Fibroblast of skin of left biceps (primary cell): Measurements from ENCODE around the gene TRABD2B.
A peak's percentile ranks its signal among the peaks of the same experiment; 100 is the strongest.

Experiments used
- DNase-seq, 2 experiments: peaks; one replicate each; pipeline ENCODE4 v3.0.0-alpha.2; 2013; ENCODE audit warnings: low read depth in 2 of 2

TRABD2B gene

DNA sequence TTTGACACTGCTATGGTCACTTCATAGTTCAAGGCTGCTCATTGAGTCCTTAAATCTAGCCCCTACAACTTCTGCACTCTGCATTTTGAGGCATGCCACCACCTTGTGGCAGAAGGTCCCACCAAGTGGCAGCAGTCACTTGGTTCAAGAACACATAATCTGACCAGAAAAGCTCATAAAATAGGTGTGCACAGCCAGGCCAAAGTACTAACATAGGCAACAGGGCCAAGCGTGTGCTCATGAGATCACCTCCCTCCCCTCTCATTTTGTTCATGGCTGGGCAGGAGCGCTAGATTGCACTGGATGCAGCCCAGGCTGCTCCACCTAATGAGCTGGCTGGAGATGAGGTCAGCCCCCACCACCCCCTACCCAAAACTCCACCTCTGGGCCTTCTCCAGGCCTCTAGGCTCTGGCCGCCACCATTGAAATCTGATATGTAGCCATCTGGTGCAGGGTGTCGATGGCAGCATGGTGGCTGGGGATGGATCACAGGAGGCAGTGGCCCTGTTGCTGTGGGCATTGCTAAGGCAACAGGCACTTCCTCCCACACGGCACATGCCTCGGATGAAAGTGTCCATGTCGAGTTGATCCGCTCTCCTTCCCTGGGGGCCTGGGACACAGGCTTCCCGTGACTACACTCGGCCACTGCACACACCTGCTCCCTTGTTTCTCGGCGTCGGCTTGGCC is 193.2 kb downstream of the TRABD2B start:
- DNase-seq, result no peak

GRCh38 chr1:47797575-47797974 is 199.6 kb downstream of the TRABD2B start:
- DNase-seq, result no peak

GRCh38 chr1:47796626-47797025 is 200.6 kb downstream of the TRABD2B start:
- DNase-seq, result no peak

DNA sequence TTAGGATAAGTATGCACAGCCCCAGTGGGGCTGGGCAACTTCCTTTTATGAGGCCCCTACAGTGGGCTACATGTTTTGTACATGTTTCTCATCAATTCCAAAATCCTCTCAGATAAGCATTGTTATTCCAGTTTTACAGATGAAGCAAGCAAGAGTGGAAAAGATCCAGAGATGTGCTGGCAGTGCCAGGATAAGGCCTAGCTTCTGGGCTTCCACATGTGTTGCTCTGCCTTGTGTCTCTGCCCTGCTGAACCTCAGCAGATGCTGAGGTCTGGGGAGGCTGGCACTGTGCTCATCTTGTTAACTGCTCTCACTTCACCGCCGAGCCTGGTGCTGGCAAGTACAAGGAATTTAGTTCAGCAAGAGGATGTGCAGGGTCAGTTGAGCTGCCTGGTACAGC is 202.1 kb downstream of the TRABD2B start:
- no peak for DNase-seq

DNA sequence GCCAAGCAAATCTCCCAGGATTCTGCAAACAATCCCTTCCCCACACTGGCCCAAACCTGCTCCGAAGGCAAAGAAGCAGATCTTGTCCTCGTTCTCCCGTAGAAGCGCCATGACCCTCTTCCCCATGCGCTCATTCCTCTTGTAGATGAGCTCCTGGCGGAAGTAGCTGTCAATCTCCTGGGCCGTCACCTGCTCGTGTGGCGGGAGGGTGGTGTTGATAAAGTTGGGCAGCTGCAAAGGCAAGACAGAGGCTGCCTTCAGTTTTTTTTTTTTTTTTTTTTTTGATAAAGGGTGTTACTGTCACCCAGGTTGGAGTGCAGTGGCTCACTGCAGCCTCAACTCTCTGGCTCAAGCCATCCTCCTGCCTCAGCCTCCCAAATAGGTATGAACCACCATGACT is 202.7 kb downstream of the TRABD2B start:
- DNase-seq, result no peak

GRCh38 chr1:47794081-47794480 is 203.1 kb downstream of the TRABD2B start:
- DNase-seq, result no peak

- no peak for DNase-seq
Observed at GRCh38 chr1:47793563-47793962, 203.6 kb downstream of the TRABD2B start.

DNA sequence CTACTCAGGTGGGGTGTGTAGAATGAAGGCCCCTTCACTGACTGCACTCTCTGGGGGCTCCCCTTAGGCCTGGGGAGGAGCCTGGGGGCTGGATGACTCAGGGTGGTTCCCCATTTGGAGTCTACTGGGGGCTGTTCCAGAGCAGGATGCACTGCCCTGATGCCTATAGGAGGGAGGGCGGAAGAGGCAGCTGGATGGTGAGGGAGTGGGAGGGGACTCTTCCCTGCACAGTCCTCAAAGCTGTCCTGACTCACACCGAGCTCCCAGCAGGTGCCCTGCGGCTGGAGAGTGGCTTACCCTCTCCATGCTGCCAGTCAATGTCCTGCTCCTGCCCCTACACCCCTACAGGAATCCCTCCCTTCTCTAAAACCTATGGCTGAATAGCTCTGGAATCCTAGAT is 204.4 kb downstream of the TRABD2B start:
- DNase-seq, result no peak

- no peak for DNase-seq
Observed at GRCh38 chr1:47791879-47792608, 205.1 kb downstream of the TRABD2B start.

DNA sequence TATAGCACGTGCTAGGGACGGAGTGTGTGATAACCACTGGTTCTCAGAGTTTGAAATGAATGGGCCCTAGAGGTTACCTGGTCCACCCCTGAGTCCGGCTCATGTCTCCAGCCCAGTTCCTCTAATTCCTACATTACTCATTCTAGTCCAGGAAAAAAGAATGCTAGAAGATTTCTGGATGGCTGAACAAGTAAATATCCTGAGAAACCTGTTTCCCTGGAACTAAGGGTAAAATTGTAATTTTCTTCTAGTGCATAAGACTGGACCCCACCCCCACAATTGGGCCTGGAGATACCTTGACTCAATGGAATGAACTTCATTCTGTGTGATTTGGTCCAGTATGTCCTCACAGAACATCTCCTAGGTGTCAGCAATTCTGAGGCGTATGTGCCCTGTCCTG is 208.4 kb downstream of the TRABD2B start:
- DNase-seq, result no peak

DNA sequence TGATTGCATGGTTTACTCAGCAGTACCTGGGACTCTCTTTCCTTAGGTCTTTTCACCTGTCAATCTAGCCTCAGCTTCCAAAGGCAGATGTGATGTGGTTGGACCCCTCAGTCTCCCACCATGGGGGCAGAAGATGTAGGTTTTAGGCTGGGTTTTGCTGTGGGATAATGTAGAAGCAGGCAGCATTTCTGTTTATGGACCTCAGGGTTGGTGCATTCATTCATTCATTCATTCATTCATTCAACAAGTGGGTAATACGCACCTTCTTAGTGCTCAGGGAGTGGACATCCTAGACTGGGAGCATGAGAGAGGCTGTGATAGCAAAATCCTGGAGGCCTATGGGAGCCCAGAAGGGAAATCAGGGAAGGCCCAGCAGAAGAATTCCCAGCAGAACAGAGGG is 209.6 kb downstream of the TRABD2B start:
- DNase-seq, result no peak

DNA sequence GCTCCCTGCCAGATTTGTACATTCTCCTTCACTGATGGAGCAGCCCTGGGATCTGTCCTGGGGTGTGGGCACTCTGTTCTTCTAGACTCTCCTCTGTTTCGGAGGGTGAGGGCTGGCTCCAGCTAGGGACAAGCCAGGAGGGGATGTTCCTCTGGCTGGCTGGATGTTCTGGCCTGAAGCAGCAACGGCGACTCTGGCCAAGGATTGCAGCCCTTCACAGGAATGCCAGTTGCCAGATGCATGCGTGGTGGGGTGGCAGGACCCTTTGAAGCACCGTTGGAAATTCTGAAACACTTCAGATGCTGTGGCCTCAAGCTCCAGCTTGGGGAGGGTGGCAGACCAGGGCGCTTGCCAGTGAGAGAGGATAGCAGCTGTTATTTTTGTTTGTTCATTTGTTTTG is 210.9 kb downstream of the TRABD2B start:
- DNase-seq, result no peak

GRCh38 chr1:47785561-47786271 is 211.5 kb downstream of the TRABD2B start:
- no peak for DNase-seq

GRCh38 chr1:47785118-47785517 is 212.1 kb downstream of the TRABD2B start:
- no peak for DNase-seq

- DNase-seq, result no peak
Observed at GRCh38 chr1:47784497-47784822, 212.7 kb downstream of the TRABD2B start.

GRCh38 chr1:47783638-47784496 is 213.3 kb downstream of the TRABD2B start:
- no peak for DNase-seq

- DNase-seq, result peak in 1 of 2 experiments; percentile 6
Observed at GRCh38 chr1:47782414-47783166, 214.6 kb downstream of the TRABD2B start.

GRCh38 chr1:47781171-47781959 is 215.8 kb downstream of the TRABD2B start:
- no peak for DNase-seq

- DNase-seq, result no peak
Observed at GRCh38 chr1:47780469-47780995, 216.7 kb downstream of the TRABD2B start.

DNA sequence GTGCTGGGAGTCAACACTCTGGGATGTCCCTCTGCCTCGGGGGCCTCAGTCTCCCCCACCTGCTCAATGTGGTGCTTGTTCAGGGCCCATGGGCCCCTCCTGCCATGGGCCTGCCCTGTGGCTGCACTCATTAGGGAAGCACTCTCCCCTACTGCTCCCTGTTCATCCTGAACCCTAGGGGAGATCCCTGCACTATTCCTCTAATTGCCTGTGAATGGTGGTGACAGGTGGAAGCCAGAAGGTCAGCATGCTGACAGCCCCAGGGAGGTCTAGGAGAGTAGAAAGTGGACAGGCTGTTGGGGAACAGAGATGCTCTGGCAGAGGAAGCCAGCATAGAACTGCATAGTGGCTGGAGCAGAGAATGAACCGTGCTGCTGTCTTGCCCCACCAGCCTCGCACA is 217.6 kb downstream of the TRABD2B start:
- no peak for DNase-seq
